Sigmoid colon (tissue), 7 donors: Measurements from ENCODE around the gene NDUFV2. TPM values are rescaled to one million over a fixed set of nuclear protein-coding genes. Genes with fewer than 3 reads are reported as not detected.
"Not testable (repeated sequence)": the region's sequence is repeated elsewhere in the genome, so short reads cannot be mapped to it uniquely, and the experiment has no call there.

ENCODE experiments used
- DNase-seq: peaks from one replicate; pipeline ENCODE4 v3.0.0-alpha.2; 2019
- H3K27ac ChIP-seq, 4 donors: fragments of 200-600 bp; sonication (generic); one replicate each; pipeline ENCODE4 v1.5.1; 2016 to 2019; ENCODE audit warnings: mild to moderate bottlenecking in 1 of 4
- H3K27me3 ChIP-seq, 3 donors: fragments of 200-600 bp; sonication (generic); one replicate each; pipeline ENCODE4 v1.5.1; 2019; ENCODE audit warnings: mild to moderate bottlenecking in 1 of 3
- H3K36me3 ChIP-seq, 4 donors: fragments of 200-600 bp; sonication (generic); one replicate each; pipeline ENCODE4 v1.5.1; 2016 to 2019
- H3K4me1 ChIP-seq, 4 donors: fragments of 200-600 bp; sonication (generic); one replicate each; pipeline ENCODE4 v1.5.1; 2017 to 2019
- H3K4me3 ChIP-seq, 4 donors: fragments of 200-600 bp; sonication (generic); one replicate each; pipeline ENCODE4 v1.5.1; 2017 to 2019; ENCODE audit warnings: mild to moderate bottlenecking in 2 of 4, moderate library complexity in 1 of 4
- H3K9me3 ChIP-seq, 4 donors: fragments of 200-600 bp in 3 of 4; sonication (generic) in 3 of 4; one replicate each; pipeline versions ENCODE4 v1.5.1 to v1.6.1; 2013 to 2019
- CTCF ChIP-seq, 4 experiments: fragments of 450-650 bp in 3 of 4; fragments of 200-600 bp in 1 of 4; IDR thresholded peaks; one replicate each; pipeline ENCODE4 v1.5.1; 2016 to 2019; ENCODE audit warnings: antibody characterized with exemption in 4 of 4, mild to moderate bottlenecking in 3 of 4, moderate library complexity in 2 of 4
- EP300 ChIP-seq, 4 donors: sonication (generic); formaldehyde crosslinking; IDR thresholded peaks; one replicate each; pipeline ENCODE4 v1.6.1; 2017; ENCODE audit warnings: antibody characterized with exemption in 4 of 4
- POLR2A ChIP-seq, 2 donors: fragments of 450-650 bp; IDR thresholded peaks; one replicate each; pipeline ENCODE4 v1.6.1; 2016; ENCODE audit warnings: antibody characterized with exemption in 2 of 2, mild to moderate bottlenecking in 2 of 2, moderate library complexity in 2 of 2
- POLR2AphosphoS5 ChIP-seq, 4 donors: sonication (generic); formaldehyde crosslinking; IDR thresholded peaks; one replicate each; pipeline ENCODE4 v1.6.1; 2017; ENCODE audit warnings: antibody characterized with exemption in 4 of 4
- WGBS, 2 donors: extraction: QIAGEN DNeasy Blood & Tissue Kit; methylation state at CpG; one replicate each; pipeline ENCODE4 v1.1.7; 2013; 5-methylcytosine and 5-hydroxymethylcytosine counted together
- intact Hi-C: fragments of 100-400 bp; cut with DNase I; formaldehyde crosslinking; loops from one replicate; pipeline ENCODE4 v1.15.1; 2023
- polyA plus RNA-seq, 3 donors: library from polyadenylated mRNA; stranded (reverse); fragments of 200-250 nt; gene quantifications; one replicate each; pipeline ENCODE4 v1.2.3, GENCODE V29; 2013
- total RNA-seq, 4 donors: library from RNA; depleted of rRNA; stranded (reverse); fragments of >200 nt; gene quantifications; one replicate each; pipeline ENCODE4 v1.1.0, GENCODE V29; 2016
- donor health status: healthy with polysubstance abuse.
- donor health status: Bipolar disorder and iron deficiency.
- donor health status: healthy.

The NDUFV2 gene
- total and polyA plus RNA-seq, 7 donors: 81.3 to 339 (median 131) TPM

GRCh38 chr18:9087144-9087543, 15.4 kb upstream of the NDUFV2 start:
- Histone ChIP-seq H3K9me3 (no peaks in the 10 kb centered on the region), H3K27ac (no peak overlapping the region), H3K4me1 (no peaks in the 10 kb centered on the region), H3K4me3 (no peak overlapping the region), H3K36me3 (no peaks in the 10 kb centered on the region), H3K27me3 (no peaks in the 10 kb centered on the region)
- 95 to 98% methylated on average over 2 of the region's 2 CpGs for WGBS, 2 donors
- TF ChIP-seq POLR2A (IDR thresholded peaks at IDR 0.05) (no peak), POLR2AphosphoS5 (IDR thresholded peaks at IDR 0.05) (no peak), EP300 (IDR thresholded peaks at IDR 0.05) (no peak), CTCF (IDR thresholded peaks at IDR 0.05) (no peak)
- DNase-seq: no peak
- intact Hi-C loops: no loop called here

- H3K27me3 ChIP-seq: no peaks in the 10 kb centered on the region
- DNase-seq: no peak
- WGBS, 2 donors: 94 to 95% methylated on average over 5 of the region's 5 CpGs
- H3K27ac ChIP-seq: no peak overlapping the region
- H3K36me3 ChIP-seq: no peaks in the 10 kb centered on the region
- intact Hi-C loops: no loop called here
- no peaks in the 10 kb centered on the region for H3K4me1 ChIP-seq
- no peaks in the 10 kb centered on the region for H3K9me3 ChIP-seq
- no peak for TF ChIP-seq POLR2A (IDR thresholded peaks at IDR 0.05)
- TF ChIP-seq POLR2AphosphoS5 (IDR thresholded peaks at IDR 0.05): no peak
- no peak for TF ChIP-seq EP300 (IDR thresholded peaks at IDR 0.05)
- no peak for TF ChIP-seq CTCF (IDR thresholded peaks at IDR 0.05)
- H3K4me3 ChIP-seq: no peak overlapping the region
These were observed 14.2 kb upstream of the NDUFV2 start for GRCh38 chr18:9088252-9088651.

GRCh38 chr18:9088727-9089126, 13.8 kb upstream of the NDUFV2 start:
- DNase-seq, H3K4me1 ChIP-seq, H3K36me3 ChIP-seq, H3K9me3 ChIP-seq, H3K27ac ChIP-seq, H3K27me3 ChIP-seq, H3K4me3 ChIP-seq, intact Hi-C loops: not testable (repeated sequence)
- WGBS, 2 donors: 93 to 96% methylated on average over 2 of the region's 2 CpGs

DNA sequence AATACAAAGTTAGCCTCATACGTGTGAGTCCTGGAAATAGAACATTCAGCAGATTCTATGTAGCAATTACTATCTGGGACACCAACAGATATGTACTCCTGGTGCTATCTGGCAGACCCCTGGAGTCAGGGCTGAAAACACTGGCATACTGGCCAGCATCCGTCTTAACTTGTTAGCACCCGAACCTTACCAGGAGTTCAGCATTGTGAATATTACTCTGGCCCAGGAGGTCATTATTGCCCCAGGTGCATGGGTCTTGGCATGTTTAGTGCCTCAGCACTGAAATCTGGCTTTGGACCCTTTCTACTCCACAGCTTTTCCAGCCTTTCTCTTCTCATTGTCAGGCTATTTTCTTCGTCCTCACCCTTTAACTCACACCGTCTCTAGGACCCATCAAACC, 11.9 kb upstream of the NDUFV2 start:
- H3K27ac ChIP-seq: no peak overlapping the region
- intact Hi-C loops: no loop called here
- TF ChIP-seq POLR2A (IDR thresholded peaks at IDR 0.05) (no peak), CTCF (IDR thresholded peaks at IDR 0.05) (no peak), EP300 (IDR thresholded peaks at IDR 0.05) (no peak), POLR2AphosphoS5 (IDR thresholded peaks at IDR 0.05) (no peak)

DNA sequence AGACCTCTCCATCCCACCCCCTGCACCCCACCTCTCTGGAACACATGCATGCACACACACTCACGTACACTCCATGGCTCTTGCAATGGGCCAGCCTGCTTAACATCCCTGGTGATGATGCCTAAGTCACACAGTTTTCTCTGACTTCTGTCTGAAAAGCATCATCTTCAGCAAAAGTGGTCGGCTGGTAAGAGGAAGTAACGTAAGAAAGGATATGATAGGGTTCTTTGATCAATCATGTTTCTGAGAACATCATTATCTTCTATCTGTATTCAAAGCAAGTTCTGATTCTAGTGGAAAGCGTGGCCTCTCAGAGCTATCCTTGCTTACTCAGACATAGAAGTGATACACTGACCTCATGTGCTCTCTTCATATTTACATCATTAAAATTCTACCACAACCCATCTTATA, 11.4 kb upstream of the NDUFV2 start:
- WGBS, 2 donors: 65 to 91% methylated on average over 4 of the region's 4 CpGs
- H3K27me3 ChIP-seq: no peaks in the 10 kb centered on the region
- intact Hi-C loops: no loop called here

More for the DNA sequence above, 11.9 kb upstream of the NDUFV2 start:
- 94 to 95% methylated on average over 5 of the region's 5 CpGs for WGBS, 2 donors
- Histone ChIP-seq H3K4me1 (peaks cover 0 to 20% (median 16%) of the 10 kb centered on the region in 4 donors), H3K4me3 (no peak overlapping the region), H3K9me3 (no peaks in the 10 kb centered on the region), H3K36me3 (no peaks in the 10 kb centered on the region), H3K27me3 (no peaks in the 10 kb centered on the region)
- no peak for DNase-seq

More for the DNA sequence above, 11.4 kb upstream of the NDUFV2 start:
- DNase-seq: no peak
- TF ChIP-seq POLR2AphosphoS5 (IDR thresholded peaks at IDR 0.05) (no peak), EP300 (IDR thresholded peaks at IDR 0.05) (no peak), CTCF (IDR thresholded peaks at IDR 0.05) (no peak), POLR2A (IDR thresholded peaks at IDR 0.05) (no peak)
- no peaks in the 10 kb centered on the region for H3K36me3 ChIP-seq
- H3K4me1 ChIP-seq: peaks cover 0 to 21% (median 20%) of the 10 kb centered on the region in 4 donors
- H3K4me3 ChIP-seq: no peak overlapping the region
- no peaks in the 10 kb centered on the region for H3K9me3 ChIP-seq
- H3K27ac ChIP-seq: no peak overlapping the region
